ENCODE measurements around the gene DLX3. TPM values are rescaled to one million over a fixed set of nuclear protein-coding genes. Genes with fewer than 3 reads are reported as not detected.

DLX3 gene
- total and polyA plus RNA-seq, 2 of the 8 experiments (the other 6 are each of a cell fraction or from before 2014, with no cell fraction given): 0.15 to 0.20 TPM

GRCh38 chr17:49968405-49969133 is 26.5 kb downstream of the DLX3 start:
- Histone ChIP-seq H3K23me2 (ENCODE audit: low read depth, low read length) (peaks cover 16% of the 10 kb centered on the region), H3K27me3 (replicated peaks in 1 of 4; ENCODE audit: control insufficient read depth in 3 of 4, extremely low read depth in 1 of 4, insufficient read depth in 3 of 4, low read length in 3 of 4) (peaks cover 91 to 100% (median 96%) of the 10 kb centered on the region in 4 experiments), H2BK20ac (ENCODE audit: low read length) (no peak overlapping the region), H3K56ac (replicated peaks; ENCODE audit: insufficient read length, low read depth, low read length) (peak overlapping the region; percentile 6), H3K4me3 (ENCODE audit: extremely low read depth in 1 of 4, insufficient read depth in 2 of 4, low read depth in 3 of 4, low read length in 4 of 4) (peak overlapping the region; percentile 53 to 78 (median 62)), H3K36me3 (ENCODE audit: control insufficient read depth in 2 of 4, insufficient read depth in 4 of 4, low read length in 3 of 4) (peaks cover 0 to 8% (median 0%) of the 10 kb centered on the region in 4 experiments; a peak in 2 of 8 replicates), H3K79me1 (ENCODE audit: low read depth, low read length) (no peaks in the 10 kb centered on the region), H2BK120ac (replicated peaks; ENCODE audit: low read depth, low read length) (no peak overlapping the region), H3K9me3 (ENCODE audit: insufficient read depth in 2 of 2, low read depth in 1 of 2, low read length in 1 of 2) (no peaks in the 10 kb centered on the region; a peak in 1 of 4 replicates), H2BK12ac (ENCODE audit: low read depth, low read length) (no peak overlapping the region), H4K20me1 (replicated peaks in 1 of 2; ENCODE audit: control insufficient read depth in 1 of 2, insufficient read depth in 2 of 2, low read length in 2 of 2) (peaks cover 19 to 33% of the 10 kb centered on the region in 2 experiments), H3K4me1 (replicated peaks in 1 of 4; ENCODE audit: control insufficient read depth in 3 of 4, insufficient read depth in 4 of 4, low read length in 3 of 4) (peaks cover 0 to 41% (median 31%) of the 10 kb centered on the region in 4 experiments; a peak in 6 of 7 replicates), H4K5ac (ENCODE audit: insufficient read length, low read depth, low read length) (no peak overlapping the region), H2BK15ac (ENCODE audit: low read length) (peak overlapping the region; percentile 92; the same call in 1 of the 2 replicates), H3K23ac (ENCODE audit: insufficient read length) (no peak overlapping the region), H3K27ac (ENCODE audit: low read depth, low read length) (no peak overlapping the region), H3K4ac (replicated peaks; ENCODE audit: insufficient read length, low read depth, low read length) (no peak overlapping the region), H4K91ac (replicated peaks; ENCODE audit: insufficient read length, low read length) (no peak overlapping the region), H2AK5ac (ENCODE audit: low read depth, low read length) (no peak overlapping the region), H3K9ac (replicated peaks in 1 of 4; ENCODE audit: extremely low read depth in 1 of 4, low read depth in 3 of 4, low read length in 3 of 4) (peak overlapping the region in 1 of 4 experiments; percentile 2; a peak in 2 of 7 replicates), H3K14ac (ENCODE audit: insufficient read length) (no peak overlapping the region), H2BK5ac (ENCODE audit: low read depth, low read length) (no peak overlapping the region), H3K79me2 (ENCODE audit: control insufficient read depth in 1 of 2, insufficient read depth in 2 of 2, low read length in 2 of 2) (no peaks in the 10 kb centered on the region), H2AFZ (ENCODE audit: low read length) (peak overlapping the region; percentile 79; the same call in 1 of the 2 replicates), H4K8ac (ENCODE audit: extremely low read depth, insufficient read depth, low read length) (peak overlapping the region; percentile 47; the same call in 1 of the 2 replicates), H3K18ac (ENCODE audit: extremely low read depth, low read length) (peak overlapping the region; percentile 87), H3K4me2 (ENCODE audit: insufficient read depth in 1 of 2, low read depth in 2 of 2, low read length in 2 of 2) (peak overlapping the region; percentile 68 to 76)
- FAIRE-seq (no peak), DNase-seq (ENCODE audit: low read depth in 1 of 2, low spot score in 2 of 2) (peak in 1 of 2 experiments; percentile 96)
- POLR2A ChIA-PET (ENCODE audit: partially characterized antibody): interaction anchor here (1.2 to 1.6 kb wide), 3 partner anchors 20 to 60 kb away, joined by 3 read pairs; no protein-coding TSS in a partner anchor
- CTCF ChIA-PET (ENCODE audit: partially characterized antibody): interaction anchor here (0.6 to 2.5 kb wide), 2 partner anchors 55 to 63 kb away, joined by 3 to 8 read pairs; no protein-coding TSS in a partner anchor
- 1% methylated on average over 64 of the region's 64 CpGs; no CpG with 5 or more reads in 1 of the 2 experiments for WGBS, 2 experiments (ENCODE audit: extremely low coverage in 1 of 2, insufficient coverage in 1 of 2, insufficient read length in 1 of 2, insufficient replicate concordance in 2 of 2, low coverage in 1 of 2, low lambda C conversion rate in 2 of 2, missing lambda C conversion rate in 1 of 2)
- TF ChIP-seq GTF2F1 (IDR thresholded peaks at IDR 0.05; ENCODE audit: borderline replicate concordance, low read depth, low read length): no peak
- no peak for TF ChIP-seq TAF7 (optimal IDR thresholded peaks at IDR 0.05; ENCODE audit: borderline replicate concordance, low read depth, low read length)
- TF ChIP-seq CEBPB (IDR thresholded peaks at IDR 0.05; ENCODE audit: low read depth, low read length): peak; percentile 95
- TF ChIP-seq SIRT6 (IDR thresholded peaks at IDR 0.05; ENCODE audit: low read length): no peak
- no peak for TF ChIP-seq RNF2 (IDR thresholded peaks at IDR 0.05; ENCODE audit: borderline replicate concordance, low read depth, low read length, missing control alignments, poor library complexity, severe bottlenecking)
- TF ChIP-seq SUZ12 (IDR thresholded peaks at IDR 0.05; ENCODE audit: low read length): peak; percentile 8; the same call in 1 of the 2 replicates
- 0 out of 3 replicates have a peak, but pooled peaks of 1 of the 2 experiments have one; percentile 27 for TF ChIP-seq POLR2A (IDR thresholded peaks at IDR 0.05; ENCODE audit: control extremely low read depth in 1 of 2, low read depth in 2 of 2, low read length in 2 of 2)
- no peak for TF ChIP-seq RFX5 (IDR thresholded peaks at IDR 0.05; ENCODE audit: borderline replicate concordance, low read depth, low read length)
- TF ChIP-seq HDAC2 (IDR thresholded peaks at IDR 0.05; ENCODE audit: borderline replicate concordance in 1 of 2, low read depth in 2 of 2, low read length in 2 of 2): peak in 1 of 2 experiments; percentile 72; a peak in 1 of 4 replicates
- no peak for TF ChIP-seq BRCA1 (IDR thresholded peaks at IDR 0.05; ENCODE audit: low read depth, low read length)
- TF ChIP-seq CREB1 (IDR thresholded peaks at IDR 0.05): peak; percentile 36; the same call in 1 of the 2 replicates
